Effector CD8-positive, alpha-beta T cell (primary cell): ENCODE results near the gene HELZ.
"Not testable (repeated sequence)": the region's sequence is repeated elsewhere in the genome, so short reads cannot be mapped to it uniquely, and the experiment has no call there.

Experiments used
- DNase-seq: peaks from one replicate; lab custom pipeline; 2025; lab: John Stamatoyannopoulos, UW

Gene HELZ

GRCh38 chr17:67142030-67142429 lies 103.0 kb downstream of the HELZ start:
- DNase-seq: not testable (repeated sequence)

- DNase-seq: no peak
Measured at GRCh38 chr17:67139784-67140665, 105.0 kb downstream of the HELZ start.

- DNase-seq: no peak
Measured at GRCh38 chr17:67139289-67139688, 105.7 kb downstream of the HELZ start.

GRCh38 chr17:67138392-67138791 lies 106.6 kb downstream of the HELZ start:
- no peak for DNase-seq

- DNase-seq: no peak
Measured at GRCh38 chr17:67137860-67138259, 107.1 kb downstream of the HELZ start.

GRCh38 chr17:67137026-67137370 lies 108.0 kb downstream of the HELZ start:
- no peak for DNase-seq

GRCh38 chr17:67136191-67137025 lies 108.6 kb downstream of the HELZ start:
- no peak for DNase-seq

GRCh38 chr17:67133161-67133560 lies 111.8 kb downstream of the HELZ start:
- DNase-seq: no peak

- DNase-seq: no peak
Measured at GRCh38 chr17:67132366-67132765, 112.6 kb downstream of the HELZ start.

- no peak for DNase-seq
Measured at GRCh38 chr17:67130768-67131167, 114.2 kb downstream of the HELZ start.

GRCh38 chr17:67129283-67129682 lies 115.7 kb downstream of the HELZ start:
- DNase-seq: no peak

GRCh38 chr17:67128700-67129099 lies 116.3 kb downstream of the HELZ start:
- no peak for DNase-seq

GRCh38 chr17:67127925-67128324 lies 117.1 kb downstream of the HELZ start:
- DNase-seq: no peak

GRCh38 chr17:67126983-67127382 lies 118.0 kb downstream of the HELZ start:
- no peak for DNase-seq

GRCh38 chr17:67126543-67126942 lies 118.5 kb downstream of the HELZ start:
- DNase-seq: not testable (repeated sequence)

- no peak for DNase-seq
Measured at GRCh38 chr17:67125924-67126323, 119.1 kb downstream of the HELZ start.

- no peak for DNase-seq
Measured at GRCh38 chr17:67125417-67125816, 119.6 kb downstream of the HELZ start.

GRCh38 chr17:67124450-67125148 lies 120.4 kb downstream of the HELZ start:
- DNase-seq: no peak

- no peak for DNase-seq
Measured at GRCh38 chr17:67123699-67124098, 121.3 kb downstream of the HELZ start.

GRCh38 chr17:67121316-67121891 lies 123.6 kb downstream of the HELZ start:
- no peak for DNase-seq

GRCh38 chr17:67119102-67119501 lies 125.9 kb downstream of the HELZ start:
- DNase-seq: no peak

- DNase-seq: no peak
Measured at GRCh38 chr17:67116045-67116575, 128.9 kb downstream of the HELZ start.
